8988T (cell line): ENCODE measurements around the gene NMT1.
A peak's percentile ranks its signal among the peaks of the same experiment; 100 is the strongest.

ENCODE experiments used
- DNase-seq: peaks from one replicate; pipeline ENCODE4 v3.0.0; 2011

Gene NMT1

DNA sequence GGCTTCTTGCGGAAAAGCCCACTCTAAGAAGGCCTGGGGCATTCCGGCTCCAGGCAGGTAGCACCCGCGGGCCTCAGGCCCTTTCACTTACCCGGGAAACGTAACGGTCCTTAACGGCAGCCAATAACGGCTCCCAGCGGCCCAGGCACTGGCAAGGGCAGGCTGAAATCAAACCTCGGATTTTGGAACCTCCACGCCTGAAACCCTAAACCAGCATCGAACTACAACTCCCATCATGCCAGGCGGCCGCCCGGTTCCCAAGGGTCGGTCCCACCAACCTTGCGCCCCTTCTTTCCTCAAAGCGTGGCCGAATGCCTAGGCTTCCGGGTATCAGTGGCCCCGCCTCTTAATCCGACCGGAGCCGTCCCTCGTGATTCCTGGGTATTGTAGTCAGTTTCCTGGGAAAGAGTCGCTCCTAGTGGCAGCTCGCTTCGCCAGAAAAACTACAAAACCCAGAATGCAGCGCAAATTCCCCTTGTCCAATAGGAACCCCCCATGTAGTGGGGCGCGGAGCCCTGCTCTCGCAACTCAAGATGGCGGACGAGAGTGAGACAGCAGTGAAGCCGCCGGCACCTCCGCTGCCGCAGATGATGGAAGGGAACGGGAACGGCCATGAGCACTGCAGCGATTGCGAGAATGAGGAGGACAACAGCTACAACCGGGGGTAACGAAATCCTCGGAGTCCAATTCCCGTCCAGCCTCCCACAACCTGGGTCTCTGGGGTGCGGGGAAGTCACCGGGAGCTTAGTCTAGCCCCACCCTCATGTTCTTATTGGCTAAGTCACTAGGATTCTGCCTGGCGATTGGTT is at the start of gene NMT1:
NMT1 (plus strand) TSS at position 521 of the 809 bp plus-strand sequence; CDS start at position 534, 13 bp downstream.
- DNase-seq = peak; percentile 71

DNA sequence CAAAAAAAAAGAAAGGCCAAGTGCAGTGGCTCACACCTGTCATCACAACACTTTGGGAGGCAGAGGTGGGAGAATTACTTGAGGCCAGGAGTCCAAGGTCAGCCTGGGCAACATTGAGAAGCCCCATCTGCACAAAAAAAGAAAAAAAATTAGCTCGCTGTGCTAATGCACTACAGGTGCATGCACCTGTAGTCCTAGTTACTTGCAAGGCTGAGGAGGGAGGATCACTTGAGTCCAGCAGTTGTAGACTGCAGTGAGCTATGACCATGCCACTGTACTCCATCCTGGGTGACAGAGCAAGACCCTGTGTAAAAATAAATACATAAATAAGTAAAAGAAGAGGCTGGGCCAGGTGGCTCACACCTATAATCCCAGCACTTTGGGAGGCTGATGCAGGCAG is 49.4 kb upstream of the NMT1 start:
- DNase-seq = no peak

DNA sequence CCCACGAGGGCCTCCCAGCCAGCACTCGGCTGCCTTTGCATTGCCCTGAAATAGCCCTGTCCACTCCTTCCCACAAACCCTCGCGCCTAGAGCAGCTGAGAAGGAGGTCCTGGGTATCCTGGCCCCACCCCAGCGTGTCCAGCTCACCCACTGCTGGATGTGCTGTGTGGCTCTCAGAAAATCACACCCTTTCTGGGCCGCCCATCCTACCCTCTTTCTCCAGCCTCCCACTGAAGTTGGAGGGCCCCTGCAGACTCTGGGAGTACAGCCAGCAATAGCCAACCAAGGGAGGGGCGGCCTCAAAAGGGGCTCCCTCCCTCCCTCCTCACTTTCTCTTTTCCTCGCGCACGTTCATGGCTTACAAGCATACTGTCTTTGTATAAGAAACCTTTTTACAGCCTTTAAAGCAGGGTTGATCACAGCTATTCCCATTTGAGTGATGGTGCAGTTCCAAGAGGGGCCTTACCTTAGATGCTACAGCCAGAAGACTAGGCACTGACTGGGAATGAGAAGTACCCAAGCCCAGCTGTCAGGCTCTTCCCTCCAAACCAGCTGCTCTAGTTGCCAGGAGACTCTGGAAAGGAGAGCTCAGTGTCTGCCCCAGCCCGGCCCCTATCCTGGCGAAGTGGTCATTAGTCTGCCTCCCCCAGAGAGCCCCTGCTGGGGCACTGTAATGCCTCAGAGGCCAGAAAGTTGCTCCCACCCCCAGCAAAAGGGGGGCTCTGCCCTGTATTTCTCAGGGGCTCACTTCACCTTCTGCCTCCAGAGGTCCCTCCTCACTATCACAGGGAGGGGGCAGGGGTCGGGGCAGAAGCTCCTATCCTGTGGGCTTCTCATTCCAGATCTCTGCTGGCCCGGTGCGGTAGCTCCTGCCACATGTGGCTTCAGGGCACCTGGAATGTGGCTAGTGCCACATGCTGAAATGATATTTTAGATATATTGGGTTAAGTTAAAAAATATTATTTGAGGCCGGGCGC is 47.8 kb upstream of the NMT1 start:
- DNase-seq = no peak

DNA sequence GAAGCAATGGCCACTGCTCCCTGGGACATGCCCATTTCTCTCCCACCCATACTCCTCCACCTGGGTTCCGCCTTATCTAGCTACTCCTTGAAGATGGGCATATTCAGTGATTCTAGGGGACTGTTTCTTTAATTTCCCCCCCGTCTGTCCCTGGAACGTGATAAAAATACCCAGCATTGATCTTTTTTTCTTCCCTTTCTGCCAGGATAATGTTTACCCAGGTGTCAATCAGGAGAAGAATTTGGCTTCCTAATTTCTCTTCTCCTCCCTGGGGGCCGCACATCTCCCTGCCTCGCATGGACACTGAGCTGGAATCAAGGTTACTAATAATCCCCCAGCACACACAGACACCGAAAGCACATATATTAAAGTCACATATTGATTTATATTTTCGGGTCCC is 44.9 kb upstream of the NMT1 start:
- no peak for DNase-seq

DNA sequence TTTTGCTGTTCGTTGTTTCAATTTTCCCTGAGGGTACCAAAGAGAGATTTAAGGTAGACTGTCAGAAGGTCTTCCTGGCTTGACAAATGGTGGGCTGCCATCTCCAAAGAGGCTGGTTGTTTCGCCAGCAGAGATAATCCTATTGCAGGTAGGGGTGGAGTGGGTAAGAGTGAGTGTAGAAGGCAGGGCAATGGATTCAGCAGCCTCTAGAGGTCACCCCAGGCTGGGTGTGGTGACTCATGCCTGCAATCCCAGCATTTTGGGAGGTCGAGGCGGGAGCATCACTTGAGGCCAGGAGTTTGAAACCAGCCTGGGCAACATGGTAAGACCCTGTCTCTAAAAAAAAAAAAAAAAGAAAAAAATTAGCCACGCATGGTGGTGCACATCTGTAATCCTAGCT is 44.3 kb upstream of the NMT1 start:
- no peak for DNase-seq

GRCh38 chr17:45018514-45018847 is 42.6 kb upstream of the NMT1 start:
- no peak for DNase-seq

- peak; percentile 66 for DNase-seq
Observed at GRCh38 chr17:45018848-45019711, 42.0 kb upstream of the NMT1 start.

- no peak for DNase-seq
Observed at GRCh38 chr17:45020354-45021138, 40.6 kb upstream of the NMT1 start.

GRCh38 chr17:45021607-45022287 is 39.4 kb upstream of the NMT1 start:
- DNase-seq = peak; percentile 89

GRCh38 chr17:45022288-45022648 is 38.8 kb upstream of the NMT1 start:
- DNase-seq = no peak

DNA sequence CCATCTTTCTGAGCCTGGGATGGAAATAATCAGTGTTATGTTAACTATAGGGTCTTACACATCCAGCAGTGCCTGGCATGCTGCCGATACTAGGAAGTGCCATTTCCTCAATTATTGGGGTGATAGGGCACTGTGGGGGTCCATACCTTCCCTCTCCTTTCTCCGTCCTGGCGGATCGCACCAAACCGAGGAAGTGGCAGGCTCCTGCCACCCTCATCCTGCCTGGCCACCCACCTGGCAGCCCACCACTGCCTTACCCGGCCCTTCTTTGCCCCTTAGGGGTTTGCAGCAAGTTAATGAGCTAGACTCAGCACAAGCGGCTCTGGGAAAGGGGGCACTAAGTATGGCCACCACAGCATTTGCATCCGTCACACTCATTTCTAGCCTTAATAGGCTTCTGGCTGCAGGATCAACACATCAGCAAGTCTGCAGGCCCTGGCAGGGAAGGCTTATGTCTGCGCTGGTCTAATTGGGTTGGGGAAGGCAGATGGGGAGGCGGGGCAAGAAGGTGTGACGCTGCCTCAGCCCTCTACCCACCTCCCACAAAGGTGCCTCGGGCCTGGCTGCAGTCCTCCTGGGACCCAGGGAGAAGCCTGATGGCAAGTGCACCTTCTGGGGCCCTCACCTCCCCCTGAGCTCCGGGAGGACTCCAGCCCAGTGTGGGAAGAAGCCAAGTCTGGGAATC is 38.3 kb upstream of the NMT1 start:
- DNase-seq = no peak

GRCh38 chr17:45029096-45029495 is 32.0 kb upstream of the NMT1 start:
- DNase-seq = no peak

DNA sequence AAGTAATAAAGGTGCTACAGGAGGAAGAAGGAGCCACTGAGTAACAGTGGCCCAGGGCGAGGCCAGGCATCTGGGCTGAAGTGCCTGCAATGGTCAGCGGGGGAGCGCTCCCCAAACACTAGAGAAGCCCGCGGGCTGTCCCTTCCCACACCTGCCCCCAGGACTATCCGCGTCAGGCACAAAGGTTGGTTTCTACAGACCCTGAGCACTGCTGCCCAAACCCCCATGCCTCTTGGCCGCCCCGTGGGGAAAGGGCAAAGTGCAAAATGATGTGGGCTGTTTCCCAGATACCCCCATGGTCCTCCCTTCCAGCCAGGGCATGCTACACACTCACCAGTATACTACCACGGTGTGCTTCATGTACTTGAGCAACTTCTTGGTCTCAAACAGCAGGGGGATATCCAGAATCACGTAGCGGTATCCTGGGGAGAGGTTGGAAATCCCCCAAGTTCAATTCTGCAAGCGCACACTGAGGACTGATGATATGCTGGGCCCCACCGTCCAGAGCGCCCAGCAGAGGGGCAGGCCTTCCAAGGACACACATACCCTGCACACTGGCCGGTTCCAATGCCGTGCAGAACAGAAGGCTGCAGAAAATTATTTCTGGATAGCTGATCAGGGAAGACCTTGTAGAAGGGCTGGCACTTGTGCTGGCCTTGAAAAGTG is 31.2 kb upstream of the NMT1 start:
- DNase-seq = no peak

- DNase-seq = no peak
Observed at GRCh38 chr17:45030733-45031132, 30.4 kb upstream of the NMT1 start.

DNA sequence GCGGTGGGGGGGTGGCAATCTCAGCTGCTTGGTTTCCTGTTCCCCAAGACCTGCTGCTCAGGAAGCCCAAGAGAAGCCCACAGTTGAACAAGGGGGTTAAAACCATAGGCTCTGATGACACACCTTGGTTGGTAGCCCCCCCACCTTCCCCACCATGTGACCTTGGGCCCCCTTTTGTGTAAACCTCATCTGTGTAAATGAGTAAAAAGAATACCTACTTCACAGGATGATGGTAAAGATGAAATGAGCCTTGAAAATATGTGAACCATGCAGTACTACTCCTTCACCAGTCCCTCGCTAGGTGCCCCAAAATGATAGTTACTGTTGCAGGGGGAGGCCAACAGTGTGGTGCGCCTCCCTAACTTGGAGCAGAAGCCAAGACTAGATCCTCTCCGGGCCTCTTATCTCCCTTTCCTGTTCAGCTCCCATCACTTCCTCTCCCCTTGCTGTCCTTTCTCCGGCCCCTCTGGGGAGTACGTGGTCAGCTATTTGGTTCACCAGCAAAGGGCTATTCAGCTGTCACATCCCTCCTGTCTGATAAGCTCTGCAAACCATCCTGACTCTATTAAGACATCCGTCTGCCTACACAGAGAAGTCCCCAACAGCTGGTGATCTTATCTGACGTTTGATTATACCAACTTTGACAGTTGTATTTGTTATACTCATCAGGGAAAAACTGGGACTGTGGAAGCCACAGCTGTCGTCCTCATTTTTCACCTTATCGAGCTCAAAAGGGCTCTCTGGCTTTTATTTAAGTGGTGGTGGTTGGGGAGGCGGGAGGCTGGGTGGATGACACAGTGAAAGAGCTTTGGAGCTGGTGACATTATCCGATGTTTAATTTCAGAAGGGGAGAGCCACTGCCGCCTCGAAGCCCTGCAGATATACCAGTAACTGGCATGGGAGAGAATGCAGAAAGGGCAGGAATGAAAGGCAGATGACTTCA is 29.6 kb upstream of the NMT1 start:
- no peak for DNase-seq

DNA sequence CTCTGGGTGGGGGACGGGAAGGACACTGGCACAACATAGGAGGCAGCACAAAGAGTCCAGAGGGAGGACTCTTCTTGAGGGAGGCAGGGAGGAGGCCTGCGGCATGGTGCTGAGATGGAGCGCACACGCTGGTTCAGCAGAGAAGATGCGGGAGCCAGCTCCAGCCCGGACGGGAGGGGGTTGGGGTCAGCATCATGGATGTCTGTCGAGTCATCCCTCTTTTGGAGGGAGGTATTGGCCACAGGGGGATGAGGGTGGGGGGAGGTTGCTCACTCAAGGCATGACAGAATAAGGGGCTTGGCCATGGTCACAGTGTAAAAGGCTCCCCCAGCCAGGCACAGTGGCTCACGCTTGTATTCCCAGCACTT is 29.0 kb upstream of the NMT1 start:
- no peak for DNase-seq

DNA sequence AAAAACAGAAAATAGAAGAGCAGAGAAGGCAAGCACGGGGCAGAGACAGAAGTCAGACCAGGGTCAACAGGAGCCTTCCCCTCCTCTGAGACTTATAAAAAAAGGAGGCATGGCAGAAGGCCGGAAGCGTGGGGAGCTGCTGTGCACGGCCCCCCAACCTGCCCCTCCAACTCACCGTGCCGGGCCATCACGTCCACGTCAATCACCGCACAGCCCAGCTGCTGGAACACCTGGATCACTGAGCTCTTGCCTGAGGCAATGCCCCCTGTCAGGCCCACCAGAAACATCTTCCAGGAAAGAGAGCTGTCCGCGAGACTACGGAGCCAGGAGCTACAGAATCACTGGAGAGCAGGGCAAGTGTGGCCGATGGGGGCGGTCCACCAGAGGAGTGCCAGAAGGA is 26.5 kb upstream of the NMT1 start:
- DNase-seq = no peak

DNA sequence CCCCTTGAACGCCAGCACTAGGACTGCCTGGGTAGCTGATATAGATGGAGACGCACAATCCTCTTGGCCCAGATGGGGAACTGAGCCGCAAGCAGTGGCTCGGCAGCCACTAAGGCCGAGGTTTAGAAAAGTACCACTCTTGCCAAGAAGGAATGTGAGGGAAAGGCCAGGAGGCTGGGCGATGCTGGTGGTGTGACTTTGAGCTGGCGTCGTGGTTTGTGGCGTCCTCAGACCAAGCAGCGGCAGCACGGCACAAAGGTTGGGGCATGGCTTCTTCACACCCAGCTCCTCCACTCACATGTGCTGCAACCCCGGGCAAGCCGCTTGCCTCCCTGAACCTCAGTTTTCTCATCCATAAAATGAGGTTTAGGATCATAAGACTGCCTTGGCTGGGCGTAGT is 25.3 kb upstream of the NMT1 start:
- DNase-seq = no peak

DNA sequence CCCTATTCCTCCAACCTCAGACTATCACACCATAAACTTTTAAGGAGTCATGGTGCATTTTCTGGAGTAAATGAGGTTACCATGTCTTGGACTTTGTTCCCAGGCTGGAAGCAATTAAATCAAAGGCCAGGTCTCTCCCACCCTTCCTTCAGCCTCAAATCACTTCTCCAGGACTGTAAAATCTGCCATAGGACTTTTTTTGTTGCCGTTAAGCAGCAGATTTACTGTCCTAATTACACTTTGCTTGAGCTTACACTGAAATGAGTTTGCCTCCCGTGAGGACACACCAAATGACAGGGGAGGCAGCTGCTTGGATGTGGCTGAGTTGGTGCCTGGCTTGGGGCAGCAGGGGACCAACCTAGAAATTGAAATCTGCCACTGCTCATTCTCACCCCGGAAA is 24.4 kb upstream of the NMT1 start:
- DNase-seq = no peak
